IPS DF 19.7 (cell line): ENCODE data around the gene PRKCH.
"Not testable (repeated sequence)": the region's sequence is repeated elsewhere in the genome, so short reads cannot be mapped to it uniquely, and the experiment has no call there.

Experiments used
- DNase-seq: peaks from one replicate; pipeline ENCODE4 v3.0.0-alpha.2; 2013; ENCODE audit warnings: low read depth, low spot score

PRKCH gene

DNA sequence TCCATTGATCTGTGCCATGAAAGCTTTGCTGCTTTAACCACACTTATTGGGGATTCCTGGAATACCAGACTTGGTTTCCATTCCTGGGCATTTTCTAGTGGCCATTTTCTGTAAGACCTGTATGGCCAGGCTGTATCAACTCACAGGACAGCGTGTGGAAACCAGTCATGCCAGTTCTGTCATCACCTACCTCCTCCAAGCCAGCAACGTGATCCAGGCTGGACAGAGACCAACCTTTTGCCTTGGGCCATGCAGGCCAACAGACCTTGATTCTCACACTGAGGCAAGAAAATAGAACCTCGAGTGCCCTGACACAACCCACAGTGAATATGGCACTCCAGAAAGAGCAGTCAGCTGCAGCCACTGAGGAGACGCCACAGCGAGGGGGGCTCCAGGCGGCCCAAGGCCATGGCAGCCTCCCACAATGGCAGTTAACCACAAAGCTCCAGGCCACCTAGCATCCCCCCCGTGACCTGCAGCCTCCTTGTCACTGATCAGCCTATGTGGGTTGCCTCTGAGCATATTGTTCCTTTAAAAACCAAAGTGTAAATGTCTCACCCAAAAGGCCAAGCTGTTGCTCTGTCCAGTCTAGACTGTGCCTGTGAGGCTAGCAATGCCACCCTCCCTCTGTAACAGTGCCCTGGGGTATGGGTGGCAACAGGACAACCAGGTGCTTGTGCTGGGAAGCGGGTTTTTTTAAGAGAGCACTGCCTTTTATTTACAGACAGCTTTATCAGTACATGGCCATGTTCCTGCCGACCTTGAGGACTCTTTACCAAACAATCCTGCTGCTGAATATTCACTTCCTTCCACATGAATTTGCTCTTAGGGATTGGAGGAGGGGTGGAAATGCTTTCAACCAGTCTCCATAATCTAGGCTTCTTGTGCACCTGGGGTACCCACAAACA lies 205.3 kb downstream of the PRKCH start:
- DNase-seq = no peak

DNA sequence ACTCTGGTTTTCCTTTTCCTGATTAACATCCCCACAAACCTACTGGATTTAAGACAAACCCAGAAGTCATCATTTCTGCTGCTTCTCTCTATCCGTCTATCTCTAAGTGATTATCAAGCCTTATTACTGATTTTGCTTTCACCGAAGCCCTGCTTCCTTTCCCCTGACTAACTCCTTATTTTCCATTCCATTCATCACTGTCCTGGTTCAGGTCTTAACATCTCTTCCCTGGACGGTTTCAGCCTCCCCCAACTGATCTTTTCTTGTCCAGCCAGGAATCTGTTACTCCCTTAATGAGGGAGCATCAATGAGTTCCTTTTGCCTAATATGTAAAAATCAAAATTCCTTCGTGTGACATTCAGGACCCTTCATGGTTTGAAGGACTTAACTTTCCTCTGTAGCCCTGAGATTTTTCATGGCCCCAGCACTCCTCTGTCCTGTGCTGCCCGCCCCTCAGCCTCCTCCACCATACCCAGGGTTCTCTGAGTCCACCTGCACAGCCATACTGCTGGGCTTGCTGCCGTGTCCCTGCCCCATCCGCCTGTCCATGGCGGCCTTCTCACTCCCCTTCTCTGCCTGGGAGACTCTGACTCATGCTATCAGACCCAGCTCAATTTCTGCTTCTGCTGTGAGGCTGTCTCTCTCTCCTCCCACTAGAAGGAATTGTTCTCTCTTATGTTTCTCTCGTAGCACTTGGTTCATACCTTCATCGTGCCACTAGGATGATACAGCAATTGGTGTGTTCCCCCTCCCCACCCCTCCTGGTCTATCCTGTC lies 206.1 kb downstream of the PRKCH start:
- DNase-seq = no peak

DNA sequence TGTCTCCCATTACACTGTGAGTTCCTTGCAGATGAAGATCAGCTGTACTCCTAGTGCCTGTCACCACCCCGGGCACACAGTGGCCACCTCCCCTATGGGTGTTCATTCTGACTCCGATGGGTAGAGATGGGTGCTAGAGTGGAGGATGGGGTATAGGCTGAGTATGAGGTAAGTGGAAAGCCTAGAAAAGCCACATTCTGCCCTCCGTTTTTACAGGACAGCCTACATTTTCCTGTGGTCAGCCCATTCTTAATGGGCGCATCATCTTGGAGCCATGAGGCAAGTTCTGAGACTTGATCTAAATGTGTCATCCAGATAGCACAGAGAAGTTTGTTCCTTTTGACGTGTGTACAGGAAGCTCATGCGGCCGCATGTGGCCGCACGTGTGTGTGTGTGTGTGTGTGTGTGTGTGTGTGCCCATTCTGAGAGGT lies 207.2 kb downstream of the PRKCH start:
- no peak for DNase-seq

DNA sequence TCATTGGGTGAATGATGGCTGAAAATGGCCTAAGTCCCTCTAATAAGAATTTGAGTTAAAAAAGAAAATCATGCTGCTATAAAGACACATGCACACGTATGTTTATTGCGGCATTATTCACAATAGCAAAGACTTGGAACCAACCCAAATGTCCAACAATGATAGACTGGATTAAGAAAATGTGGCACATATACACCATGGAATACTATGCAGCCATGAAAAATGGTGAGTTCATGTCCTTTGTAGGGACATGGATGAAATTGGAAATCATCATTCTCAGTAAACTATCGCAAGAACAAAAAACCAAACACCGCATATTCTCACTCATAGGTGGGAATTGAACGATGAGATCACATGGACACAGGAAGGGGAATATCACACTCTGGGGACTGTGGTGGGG lies 208.0 kb downstream of the PRKCH start:
- DNase-seq = not testable (repeated sequence)

DNA sequence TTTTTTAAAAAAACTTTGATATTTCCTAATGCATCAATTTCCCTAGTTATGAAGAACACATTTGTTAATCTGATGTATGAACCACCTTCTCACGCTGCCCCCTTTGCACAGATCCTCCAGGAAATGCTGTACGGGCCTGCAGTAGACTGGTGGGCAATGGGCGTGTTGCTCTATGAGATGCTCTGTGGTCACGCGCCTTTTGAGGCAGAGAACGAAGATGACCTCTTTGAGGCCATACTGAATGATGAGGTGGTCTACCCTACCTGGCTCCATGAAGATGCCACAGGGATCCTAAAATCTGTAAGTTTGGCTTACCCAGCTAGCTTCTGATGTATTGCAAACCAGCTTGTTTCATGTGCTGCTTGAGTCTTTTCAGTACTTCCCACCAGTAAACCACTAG lies 208.9 kb downstream of the PRKCH start:
- DNase-seq = no peak

DNA sequence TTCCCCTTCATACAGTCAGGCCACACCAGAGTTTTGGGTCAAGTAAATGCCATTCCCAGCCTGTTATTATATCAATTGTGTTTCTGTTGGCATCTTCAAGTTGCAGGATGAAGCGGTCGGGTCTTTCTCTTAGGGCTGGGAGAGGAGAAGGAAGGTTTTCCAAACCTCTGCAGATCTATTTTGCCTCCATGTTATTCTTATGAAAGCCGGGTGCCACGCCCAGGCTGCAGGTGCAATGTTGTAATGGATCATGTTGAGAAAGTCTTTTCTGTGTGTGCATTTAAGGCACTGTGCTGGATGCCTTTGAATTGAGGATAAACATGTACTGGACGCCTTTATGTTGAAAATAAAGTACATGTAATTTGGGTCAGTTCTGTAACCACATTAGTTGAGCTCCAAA lies 209.5 kb downstream of the PRKCH start:
- DNase-seq = no peak

DNA sequence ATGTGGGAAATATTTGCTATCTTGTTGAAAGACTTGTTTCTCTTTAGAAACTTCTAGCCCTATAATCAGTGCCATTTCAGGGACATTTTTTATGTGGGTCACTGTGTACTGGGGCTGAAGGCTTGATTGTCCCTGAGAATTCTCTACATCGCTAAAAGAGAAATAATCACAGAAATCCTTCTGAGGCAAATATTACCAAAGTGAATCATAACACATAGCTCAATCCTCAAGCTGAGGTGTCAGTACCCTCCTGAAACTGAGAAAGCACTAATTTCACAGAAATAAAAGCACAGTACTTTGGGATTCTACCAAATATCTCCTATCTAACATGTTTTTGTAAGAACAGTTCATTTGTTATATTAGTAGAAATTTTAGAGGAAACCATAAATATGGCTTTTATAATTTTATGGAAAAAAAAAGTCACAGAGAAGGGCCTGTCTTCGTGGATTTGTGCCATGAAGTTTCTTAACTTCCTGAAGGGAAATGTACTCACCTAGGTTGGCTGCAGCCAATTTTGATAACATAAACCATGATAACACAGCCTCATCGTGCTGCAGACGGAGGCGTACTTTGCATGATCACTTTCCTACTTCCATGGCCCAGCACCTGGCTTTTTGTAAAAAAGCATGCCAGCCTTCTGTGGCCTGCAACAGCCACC lies 210.2 kb downstream of the PRKCH start:
- no peak for DNase-seq

DNA sequence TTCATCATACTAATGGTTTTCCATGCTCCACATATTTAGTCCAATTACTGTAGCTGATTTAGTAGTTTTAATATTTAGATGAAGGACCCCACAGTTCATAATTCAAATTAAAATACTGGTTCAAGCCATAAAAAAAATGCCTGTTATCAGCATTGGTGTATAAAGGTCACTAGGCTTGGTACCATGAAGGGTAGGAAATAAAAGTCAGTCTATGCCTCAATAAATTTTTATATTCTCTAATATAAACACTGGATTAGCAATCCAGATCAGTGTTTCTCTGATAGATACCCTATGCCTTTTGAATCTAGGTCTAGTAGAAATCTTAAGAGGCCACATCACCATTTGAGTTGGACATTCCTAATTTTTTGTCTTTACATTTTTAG lies 210.7 kb downstream of the PRKCH start:
- DNase-seq = no peak

DNA sequence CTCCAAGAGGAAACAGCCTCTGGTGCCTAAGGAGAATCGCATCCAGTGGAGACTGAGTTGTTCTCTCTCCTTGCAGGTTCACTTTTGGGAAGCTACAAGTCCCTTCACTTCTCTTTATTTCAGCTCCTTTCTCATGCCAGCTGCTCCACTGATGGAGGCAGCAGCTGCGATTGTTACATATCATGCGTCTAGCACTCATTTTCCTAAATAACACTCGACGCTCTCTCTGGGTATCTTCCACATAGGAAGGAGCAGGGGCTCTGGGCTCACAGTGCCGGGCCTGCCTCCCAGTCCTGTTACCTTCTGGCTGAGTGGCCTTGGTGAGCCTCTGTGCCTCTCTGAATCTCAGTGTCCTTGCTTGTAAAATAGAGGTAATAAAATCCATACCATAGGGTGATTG lies 211.4 kb downstream of the PRKCH start:
- DNase-seq = no peak

DNA sequence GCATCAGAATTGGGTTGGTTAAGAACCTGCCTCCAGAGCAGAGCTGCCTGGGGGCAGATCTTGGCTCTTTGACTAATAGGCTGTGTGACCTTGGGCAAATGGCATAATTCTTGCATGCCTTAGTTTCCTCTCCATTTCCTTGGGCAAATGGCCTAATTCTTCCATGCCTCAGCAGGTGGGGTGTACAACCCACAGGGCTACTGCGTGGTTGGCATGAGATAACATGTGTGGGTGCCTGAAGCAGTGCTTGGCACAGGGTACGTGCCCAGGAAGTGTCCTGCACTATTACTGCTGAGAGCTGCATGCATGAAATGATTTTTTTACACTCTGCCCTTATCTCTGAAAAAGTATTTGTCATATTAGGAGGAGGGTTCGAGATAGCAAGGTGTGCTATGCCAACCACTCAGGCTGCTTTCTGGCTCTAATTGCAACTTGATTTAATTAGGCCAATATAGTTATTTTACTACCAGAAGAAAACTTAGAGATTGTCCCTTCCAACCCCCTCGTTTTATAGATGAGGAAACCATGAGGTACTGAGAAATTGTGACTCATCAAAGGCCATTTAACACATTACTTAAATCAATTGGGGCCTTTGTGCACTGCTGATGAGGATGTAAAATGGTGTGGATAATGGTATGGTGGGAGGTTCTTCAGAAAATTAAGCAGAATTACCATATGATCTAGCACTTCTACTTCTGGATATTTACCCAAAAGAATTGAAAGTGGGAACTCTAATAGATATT lies 212.3 kb downstream of the PRKCH start:
- no peak for DNase-seq

DNA sequence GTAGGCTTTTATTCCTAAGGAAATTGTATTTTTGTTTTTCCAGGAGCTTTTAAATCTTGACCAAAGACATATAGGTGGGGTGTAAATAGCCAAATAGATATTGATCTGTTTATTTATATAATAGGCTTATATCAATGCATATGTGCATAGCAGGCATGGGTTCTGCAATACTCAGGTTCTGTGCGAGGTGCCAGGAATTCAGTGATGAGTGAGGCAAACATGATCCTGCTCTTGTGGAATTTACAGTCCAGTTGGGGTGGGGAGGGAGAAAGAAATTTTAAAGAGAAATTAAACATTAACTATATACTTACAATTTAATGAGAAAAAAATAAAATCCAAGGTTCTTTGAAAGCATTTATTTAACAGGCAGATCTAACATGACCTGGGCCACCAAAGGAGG lies 213.7 kb downstream of the PRKCH start:
- DNase-seq = no peak

DNA sequence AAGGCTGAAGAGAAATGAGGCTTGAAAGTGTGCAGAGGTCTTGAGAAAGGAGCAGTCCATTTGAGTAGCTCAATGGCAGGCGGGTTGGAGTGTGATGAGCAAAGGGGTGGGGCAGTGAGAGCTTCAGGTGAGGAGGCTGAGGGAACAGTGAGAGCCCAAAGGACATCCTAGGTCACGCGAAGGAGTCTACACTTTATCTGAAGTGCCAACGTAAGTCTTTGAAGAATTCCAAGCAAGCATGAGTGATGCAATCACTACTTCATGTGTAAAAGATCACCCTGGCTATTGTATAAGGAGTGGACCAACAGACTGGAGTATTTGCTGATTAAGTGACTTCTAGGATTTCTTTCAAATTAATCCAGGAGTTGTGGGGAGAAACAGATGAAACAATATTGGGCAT lies 214.1 kb downstream of the PRKCH start:
- DNase-seq = no peak

DNA sequence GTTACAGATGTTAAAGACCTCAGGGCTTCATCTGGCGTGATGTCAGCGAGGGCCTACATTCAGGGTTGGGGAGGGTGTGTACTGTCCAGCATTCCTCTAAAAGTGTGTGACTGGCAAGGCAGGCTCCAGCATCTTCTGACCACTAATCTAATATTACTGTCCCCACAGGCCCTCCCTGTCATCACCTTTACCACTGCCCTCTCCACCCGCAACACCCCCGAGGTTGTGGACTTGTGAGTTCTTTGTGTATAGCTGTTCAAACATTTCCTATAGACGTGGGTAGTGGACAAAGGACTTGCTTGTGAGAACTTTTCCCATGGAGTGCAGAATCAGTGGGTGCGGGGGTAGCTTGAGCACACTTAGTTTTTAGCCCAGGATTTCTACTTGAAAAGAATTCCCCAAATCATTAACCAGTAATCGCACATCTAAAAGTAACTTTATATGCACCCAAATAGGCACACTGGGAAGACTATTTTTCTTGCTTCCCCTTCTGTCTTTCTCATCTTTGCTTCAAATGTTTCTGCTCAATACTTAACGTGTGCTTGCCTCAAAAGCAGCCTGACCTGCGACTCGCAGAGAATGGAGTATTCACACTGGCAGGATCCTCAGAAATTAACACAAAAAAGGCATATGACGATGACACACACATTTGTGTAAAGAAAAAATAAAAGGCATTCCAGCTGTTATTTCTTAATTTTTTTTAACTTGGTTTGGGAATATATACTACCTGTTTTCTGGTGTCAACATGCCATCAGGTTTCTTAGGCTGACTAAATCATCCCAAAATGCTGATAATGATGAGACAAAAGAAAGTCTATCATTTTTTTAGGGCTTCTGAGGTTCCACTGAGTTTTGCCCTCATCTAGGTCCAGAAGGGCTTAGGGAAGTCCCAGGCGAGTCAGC lies 215.5 kb downstream of the PRKCH start:
- no peak for DNase-seq

DNA sequence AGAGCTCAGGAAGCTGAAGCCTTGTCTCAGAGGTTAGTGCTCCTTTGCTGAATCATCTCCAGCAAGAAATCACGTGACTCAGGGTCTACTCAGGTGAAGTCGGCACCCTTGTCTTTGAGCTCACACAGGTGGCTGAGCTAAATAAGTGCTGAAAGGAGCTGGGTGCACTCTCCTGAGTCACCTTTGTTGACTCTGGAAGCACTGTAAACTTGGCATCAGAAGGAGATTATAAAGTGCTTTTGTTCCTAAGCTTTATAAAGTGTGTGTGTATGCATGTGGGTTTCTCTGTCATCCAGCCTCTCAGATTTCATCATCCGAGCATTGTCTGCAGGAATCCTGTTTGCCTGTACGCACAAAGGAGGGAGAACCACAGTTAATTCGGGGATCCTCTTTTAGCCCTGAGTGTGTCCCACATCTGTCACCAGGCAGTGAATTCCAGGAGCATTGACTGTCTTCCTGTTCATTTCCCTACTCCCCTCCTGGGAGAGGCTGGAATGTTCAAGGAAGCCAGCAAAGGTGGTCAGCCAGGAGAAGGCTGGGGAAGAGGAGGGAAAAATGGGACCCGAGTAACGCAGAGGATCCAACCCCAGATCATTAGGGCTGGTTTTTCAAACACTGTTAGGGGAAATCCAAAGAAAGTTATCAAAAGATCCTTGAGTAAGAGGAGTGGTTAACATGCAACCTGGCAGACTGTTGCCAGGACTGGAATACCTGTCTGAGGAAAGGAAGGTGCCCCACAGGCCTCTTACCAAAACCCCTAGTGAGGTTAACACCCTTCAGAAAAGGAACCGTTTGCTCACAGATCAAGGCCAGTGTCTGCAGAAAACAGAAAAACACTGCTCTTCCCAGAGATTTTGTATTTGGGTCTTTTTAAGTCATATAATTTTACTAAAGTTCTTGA lies 216.4 kb downstream of the PRKCH start:
- DNase-seq = peak; percentile 73

DNA sequence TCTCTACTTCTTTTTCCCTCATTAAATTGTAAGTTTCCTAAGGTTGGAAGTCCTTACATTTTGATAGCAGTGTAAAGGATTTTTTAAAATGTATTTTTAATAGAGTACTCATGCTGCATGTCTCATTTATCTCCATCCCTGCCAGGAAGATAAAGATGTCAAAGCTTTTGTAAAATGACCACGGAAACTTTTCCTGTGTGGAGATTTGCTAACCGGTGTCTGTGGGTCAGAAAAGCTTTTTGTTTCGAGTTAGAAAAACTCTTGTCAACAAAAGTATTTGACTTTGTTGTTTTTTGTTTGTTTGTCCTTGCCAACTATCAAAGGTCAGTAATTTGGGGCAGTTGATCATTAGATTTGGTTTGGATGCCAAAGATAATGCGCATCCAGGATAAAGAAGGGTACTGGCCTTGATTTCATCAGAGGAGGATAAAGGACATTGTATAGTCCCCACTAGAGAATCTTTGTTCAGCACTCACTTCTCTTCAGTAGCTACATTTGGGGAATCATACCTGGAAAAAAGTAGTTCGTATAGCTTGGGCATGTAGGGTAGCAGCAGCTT lies 217.2 kb downstream of the PRKCH start:
- DNase-seq = no peak

DNA sequence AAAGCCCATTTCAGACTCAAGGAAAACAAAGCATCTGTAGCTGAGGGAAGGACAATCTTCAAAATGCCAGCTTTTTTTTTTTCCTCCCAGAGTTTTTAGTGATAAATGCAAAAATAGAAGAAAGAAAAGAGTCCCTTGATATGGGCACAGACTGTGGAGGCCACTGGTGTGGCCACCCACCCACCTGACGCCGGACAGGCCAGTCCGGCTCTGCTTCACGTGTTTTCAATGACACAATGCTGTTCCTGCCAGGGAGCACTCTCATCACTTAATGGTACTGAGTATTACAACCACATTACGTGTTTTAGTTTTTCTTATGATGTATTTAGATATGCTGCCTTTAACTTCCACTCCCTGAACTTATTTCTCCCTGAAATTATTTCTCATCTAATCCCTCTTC lies 218.3 kb downstream of the PRKCH start:
- no peak for DNase-seq

DNA sequence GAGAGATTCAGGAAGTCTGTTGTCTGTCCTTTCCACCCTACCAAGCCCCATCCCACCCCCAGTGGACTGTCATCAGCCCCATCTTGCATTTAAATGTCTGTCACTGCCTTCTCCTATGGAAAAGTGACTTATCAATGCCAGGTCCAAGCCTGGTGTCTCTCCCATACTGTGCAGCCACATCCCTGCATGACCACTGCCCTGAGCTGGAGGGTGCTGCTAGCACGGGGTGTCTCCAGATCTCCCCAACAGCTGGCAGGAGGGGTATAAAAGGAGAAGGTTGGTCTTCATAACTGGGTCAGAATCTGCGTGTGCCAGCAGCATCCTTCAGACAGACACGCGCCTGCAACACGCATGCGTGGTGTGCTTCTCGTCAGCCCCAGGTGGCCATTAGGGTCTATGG lies 219.6 kb downstream of the PRKCH start:
- DNase-seq = no peak

DNA sequence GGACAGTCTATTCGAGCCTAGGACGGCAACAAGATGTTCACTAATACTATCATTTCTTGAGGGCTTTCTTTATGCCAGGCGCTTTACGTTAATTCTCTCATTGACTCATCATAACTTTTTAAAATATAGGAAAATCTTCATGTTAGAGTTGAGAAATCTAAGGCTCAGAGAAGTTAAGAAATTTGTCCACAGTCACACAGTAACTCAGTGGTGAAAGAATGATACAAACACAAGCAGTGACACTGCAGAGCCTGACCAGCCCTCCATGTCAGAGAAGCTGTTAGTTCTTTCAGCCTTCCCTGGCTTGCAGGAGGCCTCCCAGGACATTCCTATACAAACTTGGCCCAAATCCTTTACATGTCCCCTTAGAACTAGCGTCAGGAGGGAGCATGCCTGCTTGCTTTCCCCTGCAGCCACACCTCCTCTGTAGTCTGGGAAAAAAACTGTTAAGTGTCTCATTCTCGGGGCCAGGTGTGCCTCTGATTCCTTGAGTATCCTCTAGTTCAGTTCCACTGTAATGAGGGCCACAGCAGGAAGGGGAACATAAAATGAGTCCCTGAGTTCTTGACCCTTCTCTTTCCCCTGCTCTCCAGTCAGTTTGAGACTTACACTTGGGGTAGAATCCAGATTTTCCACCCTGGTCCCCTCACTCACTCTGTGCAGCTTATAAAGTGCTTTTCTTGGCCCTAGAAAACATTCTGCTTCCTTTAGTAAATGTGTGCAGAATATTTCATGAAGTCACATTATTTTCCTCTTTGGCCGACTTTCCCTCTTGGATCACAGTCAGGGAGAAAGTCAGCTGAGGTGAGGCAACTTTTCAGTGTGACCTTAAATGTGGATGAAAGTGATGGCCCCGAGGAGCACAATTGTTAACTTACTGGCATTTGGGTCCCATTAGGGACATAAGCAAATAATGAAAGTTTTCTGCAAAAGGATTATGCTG lies 221.7 kb downstream of the PRKCH start:
- no peak for DNase-seq
